ENCODE results near the gene OBSCN.

The OBSCN gene

DNA sequence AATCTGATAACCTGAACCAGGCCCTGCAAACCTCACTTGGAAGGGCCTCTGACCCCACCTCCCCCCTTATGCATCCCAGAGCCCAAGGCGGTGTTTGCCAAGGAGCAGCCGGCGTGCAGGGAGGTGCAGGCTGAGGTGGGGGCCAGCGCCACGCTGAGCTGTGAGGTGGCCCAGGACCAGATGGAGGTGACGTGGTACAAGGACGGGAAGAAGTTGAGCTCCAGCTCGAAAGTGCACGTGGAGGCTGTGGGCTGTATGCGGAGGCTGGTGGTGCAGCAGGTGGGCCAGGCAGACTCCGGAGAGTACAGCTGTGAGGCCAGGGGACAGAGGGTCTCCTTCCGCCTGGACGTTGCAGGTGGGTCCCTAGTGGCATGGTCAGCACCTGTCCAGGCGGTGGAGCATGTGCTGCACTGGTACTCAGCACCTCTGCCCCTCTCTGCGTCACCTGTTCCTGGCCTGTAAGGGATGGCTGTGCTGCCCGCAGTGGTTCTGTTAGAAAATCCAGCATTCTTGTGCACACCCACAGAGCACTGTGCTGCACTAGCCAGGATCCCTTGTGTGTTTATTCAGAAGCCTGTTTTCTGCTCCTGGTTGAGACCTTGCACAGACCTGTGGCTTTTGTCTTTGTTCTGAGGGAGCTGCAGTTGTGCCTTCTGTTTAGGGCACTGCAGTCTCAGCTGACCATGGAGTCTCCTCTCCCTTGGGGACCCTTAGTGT, 11.6 kb downstream of the OBSCN start:
- TF ChIP-seq, protein P1, sequence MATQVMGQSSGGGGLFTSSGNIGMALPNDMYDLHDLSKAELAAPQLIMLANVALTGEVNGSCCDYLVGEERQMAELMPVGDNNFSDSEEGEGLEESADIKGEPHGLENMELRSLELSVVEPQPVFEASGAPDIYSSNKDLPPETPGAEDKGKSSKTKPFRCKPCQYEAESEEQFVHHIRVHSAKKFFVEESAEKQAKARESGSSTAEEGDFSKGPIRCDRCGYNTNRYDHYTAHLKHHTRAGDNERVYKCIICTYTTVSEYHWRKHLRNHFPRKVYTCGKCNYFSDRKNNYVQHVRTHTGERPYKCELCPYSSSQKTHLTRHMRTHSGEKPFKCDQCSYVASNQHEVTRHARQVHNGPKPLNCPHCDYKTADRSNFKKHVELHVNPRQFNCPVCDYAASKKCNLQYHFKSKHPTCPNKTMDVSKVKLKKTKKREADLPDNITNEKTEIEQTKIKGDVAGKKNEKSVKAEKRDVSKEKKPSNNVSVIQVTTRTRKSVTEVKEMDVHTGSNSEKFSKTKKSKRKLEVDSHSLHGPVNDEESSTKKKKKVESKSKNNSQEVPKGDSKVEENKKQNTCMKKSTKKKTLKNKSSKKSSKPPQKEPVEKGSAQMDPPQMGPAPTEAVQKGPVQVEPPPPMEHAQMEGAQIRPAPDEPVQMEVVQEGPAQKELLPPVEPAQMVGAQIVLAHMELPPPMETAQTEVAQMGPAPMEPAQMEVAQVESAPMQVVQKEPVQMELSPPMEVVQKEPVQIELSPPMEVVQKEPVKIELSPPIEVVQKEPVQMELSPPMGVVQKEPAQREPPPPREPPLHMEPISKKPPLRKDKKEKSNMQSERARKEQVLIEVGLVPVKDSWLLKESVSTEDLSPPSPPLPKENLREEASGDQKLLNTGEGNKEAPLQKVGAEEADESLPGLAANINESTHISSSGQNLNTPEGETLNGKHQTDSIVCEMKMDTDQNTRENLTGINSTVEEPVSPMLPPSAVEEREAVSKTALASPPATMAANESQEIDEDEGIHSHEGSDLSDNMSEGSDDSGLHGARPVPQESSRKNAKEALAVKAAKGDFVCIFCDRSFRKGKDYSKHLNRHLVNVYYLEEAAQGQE (IDR thresholded peaks at IDR 0.05; ENCODE audit: insufficient read depth in 1 of 2, low read depth in 2 of 2, low read length in 2 of 2): no peak
- no peak for TF ChIP-seq POLR2AphosphoS5 (IDR thresholded peaks at IDR 0.05; ENCODE audit: low read depth, low read length)

- TF ChIP-seq TAF1 (IDR thresholded peaks at IDR 0.05; ENCODE audit: borderline replicate concordance, insufficient read depth, low read length): no peak
- TF ChIP-seq, protein P1 (IDR thresholded peaks at IDR 0.05; ENCODE audit: insufficient read depth in 1 of 2, low read depth in 2 of 2, low read length in 2 of 2): no peak
- TF ChIP-seq FOXP2 (optimal IDR thresholded peaks at IDR 0.05; ENCODE audit: borderline replicate concordance, extremely low read depth, extremely low read length, insufficient read depth): no peak
- no peak for TF ChIP-seq SIN3A (IDR thresholded peaks at IDR 0.05; ENCODE audit: borderline replicate concordance, insufficient read depth, low read length)
- TF ChIP-seq POLR2AphosphoS5 (IDR thresholded peaks at IDR 0.05; ENCODE audit: low read depth, low read length): no peak
These were observed 12.3 kb downstream of the OBSCN start for GRCh38 chr1:228219962-228220780.

DNA sequence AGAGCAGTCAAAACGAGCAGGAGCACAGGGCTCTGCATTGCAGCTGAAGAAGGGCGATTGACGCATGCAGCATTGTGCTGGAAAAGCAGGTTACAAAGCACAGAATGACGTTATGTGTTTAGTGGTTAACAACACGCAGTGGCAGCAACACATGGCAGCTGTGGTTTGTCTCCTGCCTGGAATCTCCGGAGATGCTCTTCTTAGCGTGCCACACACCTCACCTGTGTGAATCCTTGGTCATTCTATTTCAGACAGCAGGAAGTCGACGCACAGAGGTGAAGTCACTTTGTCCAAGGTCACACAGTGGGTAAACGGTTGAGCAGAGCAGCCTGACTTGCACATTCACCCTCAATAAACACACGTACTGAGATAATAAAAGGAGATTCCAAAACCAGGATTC, 14.7 kb downstream of the OBSCN start:
- no peak for TF ChIP-seq FOXP2 (optimal IDR thresholded peaks at IDR 0.05; ENCODE audit: borderline replicate concordance, extremely low read depth, extremely low read length, insufficient read depth)
- TF ChIP-seq SIN3A (IDR thresholded peaks at IDR 0.05; ENCODE audit: borderline replicate concordance, insufficient read depth, low read length): no peak
- TF ChIP-seq, protein P1 (IDR thresholded peaks at IDR 0.05; ENCODE audit: insufficient read depth in 1 of 2, low read depth in 2 of 2, low read length in 2 of 2): no peak
- no peak for TF ChIP-seq TAF1 (IDR thresholded peaks at IDR 0.05; ENCODE audit: borderline replicate concordance, insufficient read depth, low read length)

GRCh38 chr1:228224198-228225164, 16.6 kb downstream of the OBSCN start:
- TF ChIP-seq, protein P1 (IDR thresholded peaks at IDR 0.05; ENCODE audit: insufficient read depth in 1 of 2, low read depth in 2 of 2, low read length in 2 of 2): no peak
- no peak for TF ChIP-seq POLR2AphosphoS5 (IDR thresholded peaks at IDR 0.05; ENCODE audit: low read depth, low read length)
- no peak for TF ChIP-seq SIN3A (IDR thresholded peaks at IDR 0.05; ENCODE audit: borderline replicate concordance, insufficient read depth, low read length)
- TF ChIP-seq TAF1 (IDR thresholded peaks at IDR 0.05; ENCODE audit: borderline replicate concordance, insufficient read depth, low read length): no peak
- TF ChIP-seq FOXP2 (optimal IDR thresholded peaks at IDR 0.05; ENCODE audit: borderline replicate concordance, extremely low read depth, extremely low read length, insufficient read depth): no peak
